HS-5 (cell line): ENCODE measurements around the gene BRD3OS.
A peak's percentile ranks its signal among the peaks of the same experiment; 100 is the strongest.
"Not testable (repeated sequence)": the region's sequence is repeated elsewhere in the genome, so short reads cannot be mapped to it uniquely, and the experiment has no call there.

Experiments used
- DNase-seq: peaks from one replicate; pipeline ENCODE4 v3.0.0-alpha.2; 2012; ENCODE audit warnings: low read depth

Gene BRD3OS

DNA sequence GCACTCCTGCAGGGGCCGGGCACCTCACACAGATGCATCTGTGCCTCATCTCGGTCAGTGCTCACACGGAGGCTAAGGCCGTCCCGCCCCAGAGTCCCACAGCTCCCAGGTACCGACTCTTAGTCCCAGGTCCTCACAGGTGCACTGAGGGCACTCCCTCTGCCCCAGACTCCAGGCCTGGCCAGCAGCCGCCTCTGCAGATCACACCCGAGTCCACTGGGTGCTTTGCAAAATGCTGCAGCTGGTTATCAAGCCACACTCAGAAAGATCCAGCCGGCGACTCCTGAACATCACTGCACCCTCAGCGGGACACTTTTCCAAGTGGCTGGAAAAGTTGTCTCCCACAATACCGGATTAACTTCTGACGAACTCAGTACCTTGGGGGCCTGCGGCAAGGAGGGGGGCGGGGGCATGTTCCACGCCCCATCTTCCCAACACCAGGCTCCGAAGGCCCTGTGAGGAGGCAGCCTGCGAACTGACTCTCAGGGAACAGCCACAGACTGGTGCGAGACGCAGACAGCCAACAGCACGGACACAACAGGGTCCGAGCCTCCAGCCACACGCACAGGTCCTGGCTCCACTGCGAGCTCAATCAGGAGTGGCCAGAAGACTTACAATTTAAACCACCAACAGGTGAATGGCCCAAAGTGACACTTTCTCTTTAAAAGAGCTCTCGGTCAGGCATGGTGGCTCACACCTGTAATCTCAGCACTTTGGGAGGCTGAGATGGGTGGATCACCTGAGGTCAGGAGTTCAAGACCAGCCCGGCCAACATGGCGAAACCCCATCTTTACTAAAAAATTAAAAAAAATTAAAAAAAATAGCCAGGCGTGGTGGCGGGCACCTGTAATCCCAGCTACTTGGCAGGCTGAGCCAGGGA lies 38.5 kb downstream of the BRD3OS start:
- no peak for DNase-seq

DNA sequence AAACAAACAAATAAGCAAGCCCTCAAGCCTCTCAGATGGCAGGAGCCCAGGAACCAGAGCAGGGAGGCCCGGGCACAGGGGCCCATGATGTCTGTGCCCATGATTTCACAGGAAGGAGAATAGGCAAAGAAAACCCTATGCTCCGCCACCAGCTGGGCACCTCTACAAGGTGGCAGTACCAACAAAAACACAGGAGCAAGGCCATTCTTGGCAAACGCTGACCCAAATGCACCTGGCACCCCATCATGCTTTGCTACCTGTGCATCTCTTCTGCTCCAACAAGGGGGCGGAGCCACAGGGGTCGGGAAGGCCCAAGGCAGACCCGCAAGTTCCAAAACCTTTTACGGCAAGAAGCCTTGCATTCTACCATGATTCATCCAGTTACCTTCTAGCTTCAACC lies 39.4 kb downstream of the BRD3OS start:
- no peak for DNase-seq

DNA sequence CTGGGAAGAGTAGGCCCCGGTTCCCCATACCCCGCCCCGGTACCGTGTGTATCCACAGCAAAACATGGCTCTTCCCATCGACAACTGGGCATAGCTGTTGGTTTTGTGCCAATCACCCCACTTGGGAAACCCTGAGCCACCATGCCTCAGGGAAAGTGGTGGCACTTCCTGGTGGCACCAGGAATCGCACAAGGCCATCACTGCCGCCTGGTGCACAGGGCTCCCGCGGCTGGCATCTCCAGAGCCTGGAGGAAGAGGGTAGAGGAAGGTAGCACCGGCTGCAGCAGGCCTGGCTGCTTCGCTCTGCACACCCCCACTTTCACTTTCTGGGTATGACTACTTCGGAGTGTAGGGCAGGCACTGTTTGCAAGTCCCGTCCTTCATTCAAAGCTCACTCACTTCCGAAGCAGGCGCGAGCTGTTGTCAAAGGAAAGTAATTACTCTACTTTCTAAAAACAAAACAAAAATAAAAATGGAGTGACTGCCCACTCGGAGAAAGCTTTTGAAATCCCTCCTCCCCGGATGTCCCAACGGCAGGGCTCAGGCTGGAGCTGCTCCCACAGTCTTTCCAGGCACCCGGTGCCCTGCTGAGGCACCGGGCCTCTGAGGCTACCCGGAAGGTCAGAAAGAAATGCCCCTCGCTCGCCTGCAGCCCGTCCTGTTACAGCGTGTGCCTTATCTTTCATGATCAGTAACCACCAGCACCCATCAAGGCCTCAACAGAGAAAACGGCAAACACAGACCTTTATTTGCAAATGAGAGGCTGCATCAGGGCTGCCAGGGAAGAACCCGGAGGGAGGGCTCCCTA lies 40.5 kb downstream of the BRD3OS start:
- DNase-seq: no peak

DNA sequence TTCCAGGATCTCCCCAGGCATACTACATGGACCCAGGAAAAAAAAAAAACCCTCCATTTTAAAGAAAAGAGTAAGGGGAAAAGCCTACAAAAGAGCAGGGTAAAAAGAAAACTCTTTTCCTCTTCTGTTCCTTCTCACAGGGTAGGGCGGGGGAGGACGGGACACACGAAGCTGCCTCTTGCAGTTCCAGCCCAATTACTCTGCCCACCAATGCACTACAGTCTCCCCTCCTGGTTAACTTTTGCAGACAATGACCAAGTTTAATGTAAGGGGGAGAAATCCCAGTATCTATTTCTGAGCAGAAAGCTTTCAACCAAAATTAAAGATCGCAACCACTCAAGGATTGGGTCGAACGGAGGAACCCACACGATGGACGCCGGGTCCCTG lies 41.2 kb downstream of the BRD3OS start:
- DNase-seq: no peak

DNA sequence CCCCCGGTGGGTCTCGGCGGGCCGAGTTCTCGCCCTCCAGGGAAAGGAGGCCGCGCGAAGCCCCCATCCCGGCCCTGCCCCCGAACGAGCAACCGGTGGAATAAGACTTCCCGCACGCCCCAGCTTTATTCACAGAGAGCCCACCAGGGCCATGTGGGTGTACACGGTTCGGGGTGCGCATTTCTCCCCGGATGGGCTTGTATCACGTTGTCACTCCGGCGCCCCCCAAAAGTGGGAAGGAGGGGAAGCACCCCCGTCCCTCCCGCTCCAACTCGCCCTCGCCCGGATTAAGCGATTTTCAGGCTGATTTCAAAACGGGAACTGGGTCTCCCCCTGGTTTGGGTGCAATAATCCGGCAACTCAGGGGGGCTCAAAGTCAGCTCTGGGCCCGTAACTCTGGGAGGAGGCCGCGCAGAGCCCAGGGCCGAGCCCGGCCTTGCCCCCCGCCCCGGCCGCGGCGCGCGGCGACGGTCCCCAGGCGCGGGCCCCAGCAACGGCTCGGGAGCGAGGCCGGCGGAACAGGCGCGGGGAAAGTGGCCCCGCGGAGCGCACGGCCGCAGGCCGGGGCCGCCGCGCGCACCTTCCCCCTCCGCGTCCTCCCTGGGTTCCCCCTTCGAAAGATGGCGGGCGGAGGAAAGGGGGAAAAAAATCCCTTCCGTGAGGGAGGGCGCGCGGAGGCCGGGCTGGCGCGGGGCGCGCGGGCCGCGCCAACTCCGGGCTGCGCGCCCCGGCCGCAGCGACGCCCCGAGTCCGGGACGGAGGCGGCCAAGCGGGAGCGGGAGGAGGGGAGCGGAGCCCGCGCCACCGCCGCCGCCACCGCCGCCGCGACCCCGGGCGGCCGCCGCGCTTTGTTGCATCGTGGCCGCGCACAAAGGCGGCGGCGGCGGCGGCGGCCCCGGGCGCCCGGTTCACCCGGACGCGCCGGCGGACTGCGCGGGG lies 41.9 kb downstream of the BRD3OS start:
- DNase-seq: no peak

DNA sequence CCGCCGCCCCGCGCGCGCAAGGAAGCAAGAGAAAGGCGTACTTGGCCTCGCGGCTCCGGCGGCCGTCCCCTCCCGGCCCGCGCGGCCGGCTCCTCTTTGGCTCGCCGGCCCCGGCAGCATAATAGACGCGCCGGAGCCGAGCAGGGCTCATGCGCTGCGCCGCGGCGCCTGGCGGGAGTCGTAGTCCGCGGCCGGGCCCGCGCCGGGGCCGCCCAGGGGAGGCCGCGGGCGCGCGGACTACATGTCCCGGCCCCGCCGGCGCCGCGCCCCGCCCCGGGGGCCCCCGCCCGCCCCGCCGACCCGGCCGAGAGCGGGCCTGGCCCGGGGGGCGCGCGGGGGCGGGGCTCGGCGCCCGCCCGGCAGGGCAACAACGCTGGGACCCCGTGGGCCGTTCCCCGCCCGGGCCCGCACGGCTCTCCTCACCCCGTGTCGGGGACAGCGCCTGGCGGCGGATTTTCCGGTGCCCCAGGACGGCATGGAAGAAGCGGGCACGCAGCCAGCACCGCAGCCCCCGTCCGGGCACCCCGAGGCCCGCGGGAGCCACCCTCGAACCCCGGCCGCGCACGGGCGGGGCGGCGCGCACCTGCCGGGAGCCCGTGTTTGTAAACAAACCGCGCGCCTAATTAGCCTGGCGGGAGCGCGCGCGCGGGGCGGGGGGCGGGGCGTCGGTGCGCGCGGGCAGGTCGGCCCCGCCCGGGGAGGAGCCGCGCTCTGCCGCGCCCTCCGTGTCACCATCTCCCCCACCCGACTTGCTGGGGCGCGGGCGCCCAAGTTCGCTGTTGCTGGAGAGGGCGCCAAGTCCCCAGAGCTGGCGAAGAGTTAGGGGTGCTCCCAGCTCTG lies 42.8 kb downstream of the BRD3OS start, which contains the start of gene BRD3:
TSS of gene BRD3 (minus strand) at position 123 of the 840 bp plus-strand sequence. CDS start 14,549 bp downstream, outside the sequence.
- DNase-seq: peak; percentile 15

DNA sequence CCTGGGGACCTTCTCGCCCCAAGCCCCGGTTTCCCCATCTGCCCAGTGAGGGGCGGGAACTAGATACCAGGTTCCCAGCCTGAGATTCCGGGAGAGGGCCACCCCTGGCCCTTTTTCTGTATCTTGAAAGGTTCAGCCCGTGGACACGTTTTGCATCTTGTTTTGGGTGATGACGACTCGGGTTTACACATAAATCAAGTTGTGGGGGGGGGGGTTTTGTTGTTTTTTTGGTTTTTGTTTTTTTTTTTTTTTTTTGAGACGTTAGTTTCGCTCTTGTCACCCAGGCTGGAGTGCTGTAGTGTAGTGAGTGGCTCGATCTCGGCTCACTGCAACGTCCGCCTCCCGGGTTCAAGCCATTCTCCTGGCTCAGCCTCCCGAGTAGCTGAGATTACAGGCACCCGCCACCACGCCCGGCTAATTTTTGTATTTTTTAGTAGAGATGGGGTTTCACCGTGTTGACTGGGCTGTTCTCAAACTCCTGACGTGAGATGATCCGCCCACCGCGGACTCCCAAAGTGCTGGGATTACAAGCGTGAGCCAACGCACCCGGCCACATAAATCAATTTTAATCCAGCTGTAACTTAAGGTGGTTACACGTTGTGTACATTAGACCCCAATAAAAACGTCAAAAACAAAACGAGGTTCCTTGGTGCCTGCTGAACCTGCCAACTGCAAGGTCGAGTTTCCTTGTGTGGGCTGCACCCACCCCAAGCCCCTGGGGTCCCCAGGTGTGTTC lies 43.6 kb downstream of the BRD3OS start:
- DNase-seq: peak; percentile 20

DNA sequence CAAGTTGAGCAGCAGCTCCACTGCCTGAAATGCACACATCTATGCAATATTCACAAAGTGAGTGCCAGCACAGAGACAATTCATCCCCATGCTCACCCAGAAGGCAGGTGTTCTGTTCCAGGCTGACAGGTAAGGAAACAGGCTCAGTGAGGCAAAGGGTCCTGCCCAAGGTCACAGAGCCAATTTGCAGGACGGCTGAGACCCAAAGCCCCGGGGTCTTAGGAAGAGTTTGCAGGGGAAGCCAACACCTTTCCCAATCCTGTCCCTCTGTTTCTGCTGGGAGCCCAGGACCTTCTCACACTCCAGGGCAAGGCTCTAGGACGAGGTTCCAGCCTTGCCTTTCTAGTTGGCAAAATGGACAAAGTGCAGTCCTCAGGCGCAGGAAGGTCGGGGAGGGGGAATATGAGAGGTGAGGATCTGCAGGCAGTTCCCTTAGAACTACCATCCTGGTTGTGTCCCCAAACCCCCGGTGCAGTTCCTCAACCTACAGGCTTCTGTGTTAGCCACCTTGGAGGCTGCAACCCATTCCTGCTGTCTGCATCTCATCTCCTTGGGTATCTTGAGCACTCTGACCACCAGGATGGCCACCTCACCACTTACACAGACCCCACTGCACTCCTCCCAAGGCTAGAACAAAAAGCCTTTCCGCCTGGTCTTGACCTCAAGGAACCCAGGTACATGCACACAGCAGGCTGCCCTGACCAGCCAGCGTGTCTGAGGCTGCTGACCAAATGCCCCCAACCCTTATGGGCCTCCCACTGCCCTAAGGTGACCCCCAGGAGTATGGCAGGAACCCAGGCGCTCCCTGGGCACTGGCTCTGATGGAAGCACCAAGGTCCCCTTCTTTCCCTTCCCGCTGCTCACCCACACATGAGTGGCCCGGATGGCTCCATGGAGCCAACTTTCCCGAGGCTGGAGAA lies 44.5 kb downstream of the BRD3OS start:
- DNase-seq: no peak

DNA sequence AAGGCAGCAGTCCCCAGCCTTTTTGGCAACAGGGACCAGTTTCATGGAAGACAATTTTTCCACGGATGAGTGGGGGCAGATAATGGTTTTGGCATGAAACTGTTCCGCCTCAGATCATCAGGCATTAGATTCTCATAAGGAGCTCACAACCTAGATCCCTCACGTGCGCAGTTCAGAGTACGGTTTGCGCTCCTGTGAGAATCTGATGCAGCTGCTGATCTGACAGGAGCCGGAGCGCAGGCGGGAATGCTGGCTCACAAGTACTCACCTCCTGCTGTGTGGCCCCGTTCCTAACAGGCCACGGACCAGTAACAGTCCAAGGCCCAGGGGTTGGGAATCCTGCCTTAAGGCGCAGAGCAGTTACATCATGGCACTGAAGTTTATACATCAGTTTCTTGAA lies 45.9 kb downstream of the BRD3OS start:
- DNase-seq: no peak

DNA sequence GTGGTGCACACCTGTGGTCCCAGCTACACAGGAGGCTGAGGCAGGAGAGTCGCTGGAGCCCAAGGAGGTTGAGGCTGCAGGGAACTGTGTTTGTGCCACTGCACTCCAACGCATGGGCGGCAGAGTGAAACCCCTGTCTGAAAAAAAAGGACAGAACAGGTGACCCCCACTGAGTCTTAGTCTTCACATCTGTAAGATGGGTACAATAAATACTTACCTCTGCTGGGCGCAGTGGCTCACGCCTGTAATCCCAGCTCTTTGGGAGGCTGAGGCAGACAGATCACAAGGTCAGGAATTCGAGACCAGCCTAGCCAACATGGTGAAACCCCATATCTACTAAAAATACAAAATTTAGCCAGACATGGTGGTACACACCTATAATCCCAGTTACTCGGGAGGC lies 47.4 kb downstream of the BRD3OS start:
- DNase-seq: not testable (repeated sequence)

DNA sequence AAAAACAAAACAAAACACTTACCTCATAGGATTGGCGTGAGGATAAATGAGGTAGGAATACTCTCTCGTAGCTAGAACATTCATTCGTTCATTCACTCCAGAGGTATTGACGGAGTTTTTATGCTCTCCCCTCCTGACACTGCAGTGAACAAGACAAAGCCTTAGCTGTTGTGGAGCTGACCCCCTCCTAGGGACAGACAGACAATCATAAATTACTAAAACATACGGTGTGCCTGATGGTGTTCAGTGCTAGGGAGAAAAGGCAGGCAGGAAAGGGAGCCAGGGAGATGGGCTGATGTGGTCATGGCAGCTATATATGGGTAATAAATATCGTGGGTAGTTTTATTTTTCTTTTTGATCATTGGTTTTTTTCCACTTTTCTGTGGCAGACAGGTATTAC lies 48.2 kb downstream of the BRD3OS start:
- DNase-seq: no peak

DNA sequence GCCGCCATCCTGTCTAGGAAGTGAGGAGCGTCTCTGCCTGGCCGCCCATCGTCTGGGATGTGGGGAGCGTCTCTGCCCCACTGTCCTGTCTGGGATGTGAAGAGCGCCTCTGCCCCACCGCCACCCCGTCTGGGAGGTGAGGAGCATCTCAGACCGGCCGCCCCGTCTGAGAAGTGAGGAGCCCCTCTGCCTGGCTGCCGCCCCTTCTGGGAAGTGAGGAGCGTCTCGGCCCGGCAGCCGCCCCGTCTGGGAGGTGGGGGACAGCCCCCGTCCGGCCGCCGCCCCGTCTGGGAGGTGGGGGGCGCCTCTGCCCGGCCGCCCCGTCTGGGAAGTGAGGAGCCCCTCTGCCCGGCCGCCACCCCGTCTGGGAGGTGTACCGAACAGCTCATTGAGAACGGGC lies 50.4 kb downstream of the BRD3OS start:
- not testable (repeated sequence) for DNase-seq

DNA sequence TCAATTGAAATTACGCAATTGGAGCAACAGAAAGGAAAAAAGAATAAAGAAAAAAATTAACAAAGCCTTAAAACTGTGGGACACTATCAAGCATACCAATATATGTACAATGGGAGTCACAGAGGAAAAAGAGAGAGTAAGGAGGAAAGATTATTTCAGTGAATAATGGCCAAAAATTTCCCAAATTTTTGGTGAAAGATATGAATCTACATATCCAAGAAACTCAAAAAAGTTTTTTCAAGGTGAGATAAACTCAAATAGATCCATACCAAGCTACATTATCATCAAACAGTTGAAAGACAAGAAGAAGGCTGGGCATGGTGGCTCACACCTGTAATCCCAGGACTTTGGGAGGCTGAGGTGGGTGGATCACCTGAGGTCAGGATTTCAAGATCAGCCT lies 51.4 kb downstream of the BRD3OS start:
- no peak for DNase-seq
